Erythroblast (primary cell): ENCODE measurements around the gene GPHN.

Experiments
- GATA1 ChIP-seq: IDR thresholded peaks from 2 replicates; pipeline ENCODE4 v1.6.1; 2011; ENCODE audit warnings: low read depth, mild to moderate bottlenecking, control low read depth, low read length, moderate library complexity
- POLR2A ChIP-seq: IDR thresholded peaks from 2 replicates; pipeline ENCODE4 v1.6.1; 2011; ENCODE audit warnings: mild to moderate bottlenecking, low read length

GRCh38 chr14:66662374-66662773 lies 154.4 kb downstream of the GPHN start:
- TF ChIP-seq POLR2A (no peak), GATA1 (no peak)
